HL-60 (cell line): ENCODE measurements around the gene FOXL3.

ENCODE experiments used
- GABPA ChIP-seq: IDR thresholded peaks from 2 replicates; pipeline ENCODE4 v1.6.1; 2012; ENCODE audit warnings: low read depth
- POLR2AphosphoS5 ChIP-seq: IDR thresholded peaks from 2 replicates; pipeline ENCODE4 v1.6.1; 2012; ENCODE audit warnings: low read depth
- SPI1 ChIP-seq: IDR thresholded peaks from 2 replicates; pipeline ENCODE4 v1.6.1; 2012; ENCODE audit warnings: low read depth, mild to moderate bottlenecking, borderline replicate concordance
- TF ChIP-seq, protein P1 (sequence below): IDR thresholded peaks from one replicate; pipeline ENCODE4 v1.5.1; 2011; ENCODE audit warnings: low read length, control low read depth, inconsistent platforms; ENCODE audit not compliant: insufficient read depth
- TF ChIP-seq, protein P2 (sequence below): IDR thresholded peaks from 2 replicates; pipeline ENCODE4 v1.6.1; 2012; ENCODE audit warnings: low read depth; ENCODE audit not compliant: insufficient replicate concordance

DNA sequence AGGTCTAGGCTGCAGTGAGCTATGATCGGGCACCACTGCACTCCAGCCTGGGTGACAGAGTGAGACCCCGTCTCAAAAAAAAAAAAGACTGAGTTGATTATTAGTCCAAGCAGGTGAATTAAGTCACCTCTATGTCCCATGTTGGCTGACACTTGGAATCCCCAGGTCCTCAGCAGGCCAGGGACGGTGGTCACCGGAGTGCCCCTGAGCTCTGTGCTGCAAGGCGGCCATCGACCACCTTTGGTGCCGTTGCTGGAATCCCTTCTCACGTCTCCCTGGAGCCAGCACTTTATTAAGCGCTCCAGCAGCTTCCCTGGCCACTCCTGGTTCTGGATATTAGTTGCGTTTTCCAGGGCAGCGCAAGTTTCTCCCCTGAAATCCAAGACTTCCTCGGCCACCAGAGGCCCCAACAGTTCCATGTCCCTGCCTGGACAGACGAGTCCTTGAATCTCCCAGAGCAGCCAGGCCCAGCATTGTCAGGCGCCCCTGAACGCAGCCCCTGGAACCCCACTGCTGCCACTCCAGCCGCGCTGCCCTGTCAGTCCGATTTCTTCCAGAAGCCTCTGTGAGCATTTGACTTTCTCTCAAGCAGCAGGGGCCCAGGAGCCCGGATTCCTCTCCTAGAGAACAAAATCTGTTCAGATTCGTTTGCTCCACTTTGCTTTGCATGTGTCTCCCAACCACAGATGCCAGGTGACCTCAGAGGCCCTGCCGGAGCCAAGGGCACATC is 38.4 kb upstream of the FOXL3 start:
- TF ChIP-seq, protein P1, sequence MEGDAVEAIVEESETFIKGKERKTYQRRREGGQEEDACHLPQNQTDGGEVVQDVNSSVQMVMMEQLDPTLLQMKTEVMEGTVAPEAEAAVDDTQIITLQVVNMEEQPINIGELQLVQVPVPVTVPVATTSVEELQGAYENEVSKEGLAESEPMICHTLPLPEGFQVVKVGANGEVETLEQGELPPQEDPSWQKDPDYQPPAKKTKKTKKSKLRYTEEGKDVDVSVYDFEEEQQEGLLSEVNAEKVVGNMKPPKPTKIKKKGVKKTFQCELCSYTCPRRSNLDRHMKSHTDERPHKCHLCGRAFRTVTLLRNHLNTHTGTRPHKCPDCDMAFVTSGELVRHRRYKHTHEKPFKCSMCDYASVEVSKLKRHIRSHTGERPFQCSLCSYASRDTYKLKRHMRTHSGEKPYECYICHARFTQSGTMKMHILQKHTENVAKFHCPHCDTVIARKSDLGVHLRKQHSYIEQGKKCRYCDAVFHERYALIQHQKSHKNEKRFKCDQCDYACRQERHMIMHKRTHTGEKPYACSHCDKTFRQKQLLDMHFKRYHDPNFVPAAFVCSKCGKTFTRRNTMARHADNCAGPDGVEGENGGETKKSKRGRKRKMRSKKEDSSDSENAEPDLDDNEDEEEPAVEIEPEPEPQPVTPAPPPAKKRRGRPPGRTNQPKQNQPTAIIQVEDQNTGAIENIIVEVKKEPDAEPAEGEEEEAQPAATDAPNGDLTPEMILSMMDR, result no peak
- TF ChIP-seq SPI1, result no peak
- no peak for TF ChIP-seq POLR2AphosphoS5
- TF ChIP-seq, protein P2, sequence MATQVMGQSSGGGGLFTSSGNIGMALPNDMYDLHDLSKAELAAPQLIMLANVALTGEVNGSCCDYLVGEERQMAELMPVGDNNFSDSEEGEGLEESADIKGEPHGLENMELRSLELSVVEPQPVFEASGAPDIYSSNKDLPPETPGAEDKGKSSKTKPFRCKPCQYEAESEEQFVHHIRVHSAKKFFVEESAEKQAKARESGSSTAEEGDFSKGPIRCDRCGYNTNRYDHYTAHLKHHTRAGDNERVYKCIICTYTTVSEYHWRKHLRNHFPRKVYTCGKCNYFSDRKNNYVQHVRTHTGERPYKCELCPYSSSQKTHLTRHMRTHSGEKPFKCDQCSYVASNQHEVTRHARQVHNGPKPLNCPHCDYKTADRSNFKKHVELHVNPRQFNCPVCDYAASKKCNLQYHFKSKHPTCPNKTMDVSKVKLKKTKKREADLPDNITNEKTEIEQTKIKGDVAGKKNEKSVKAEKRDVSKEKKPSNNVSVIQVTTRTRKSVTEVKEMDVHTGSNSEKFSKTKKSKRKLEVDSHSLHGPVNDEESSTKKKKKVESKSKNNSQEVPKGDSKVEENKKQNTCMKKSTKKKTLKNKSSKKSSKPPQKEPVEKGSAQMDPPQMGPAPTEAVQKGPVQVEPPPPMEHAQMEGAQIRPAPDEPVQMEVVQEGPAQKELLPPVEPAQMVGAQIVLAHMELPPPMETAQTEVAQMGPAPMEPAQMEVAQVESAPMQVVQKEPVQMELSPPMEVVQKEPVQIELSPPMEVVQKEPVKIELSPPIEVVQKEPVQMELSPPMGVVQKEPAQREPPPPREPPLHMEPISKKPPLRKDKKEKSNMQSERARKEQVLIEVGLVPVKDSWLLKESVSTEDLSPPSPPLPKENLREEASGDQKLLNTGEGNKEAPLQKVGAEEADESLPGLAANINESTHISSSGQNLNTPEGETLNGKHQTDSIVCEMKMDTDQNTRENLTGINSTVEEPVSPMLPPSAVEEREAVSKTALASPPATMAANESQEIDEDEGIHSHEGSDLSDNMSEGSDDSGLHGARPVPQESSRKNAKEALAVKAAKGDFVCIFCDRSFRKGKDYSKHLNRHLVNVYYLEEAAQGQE, result no peak
- TF ChIP-seq GABPA, result no peak
